Measurements from ENCODE around the gene TPP2.
A peak's percentile ranks its signal among the peaks of the same experiment; 100 is the strongest.

Gene TPP2

DNA sequence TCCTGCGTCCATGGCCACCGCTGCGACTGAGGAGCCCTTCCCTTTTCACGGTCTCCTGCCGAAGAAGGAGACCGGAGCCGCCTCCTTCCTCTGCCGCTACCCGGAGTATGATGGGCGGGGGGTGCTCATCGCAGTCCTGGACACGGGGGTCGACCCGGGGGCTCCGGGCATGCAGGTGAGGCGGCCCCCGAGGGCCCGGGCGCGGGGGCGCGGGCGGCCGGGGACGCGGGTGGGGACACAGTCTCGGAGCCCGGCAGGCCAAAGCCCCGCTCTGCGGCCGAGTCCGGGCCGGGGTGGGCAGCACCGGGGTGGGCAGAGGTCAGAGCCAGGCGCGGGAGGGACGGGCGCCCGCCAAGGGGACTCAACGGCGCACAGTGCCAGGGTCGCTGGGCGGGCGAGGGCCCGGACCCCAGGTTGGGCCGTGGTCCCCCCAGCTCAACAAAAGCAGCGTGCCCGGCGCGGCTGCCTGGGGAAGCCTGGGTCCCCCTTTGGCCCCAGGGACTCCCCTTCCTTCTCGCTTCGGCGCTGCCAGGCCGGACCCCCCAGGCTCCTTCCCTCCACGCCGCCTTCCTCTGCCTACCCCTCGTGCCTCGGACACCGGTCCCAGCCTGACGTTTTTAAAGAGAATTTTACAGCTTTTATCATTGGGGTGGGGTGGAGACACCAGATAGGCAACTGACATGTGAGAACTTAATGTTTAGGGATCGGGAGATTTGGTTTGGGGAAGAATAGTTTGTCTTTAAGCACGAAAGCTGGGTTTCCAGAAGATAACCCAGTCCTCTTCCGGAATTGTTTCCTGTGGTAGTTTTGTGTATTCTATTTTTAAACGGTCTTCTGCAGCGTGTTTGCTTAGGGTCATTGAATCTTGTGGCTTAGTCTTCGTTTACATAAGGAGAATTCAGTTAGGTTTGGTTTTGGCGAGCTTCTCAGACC is 509 bp downstream of the TPP2 start:
- peak; percentile 25 to 33 for DNase-seq

DNA sequence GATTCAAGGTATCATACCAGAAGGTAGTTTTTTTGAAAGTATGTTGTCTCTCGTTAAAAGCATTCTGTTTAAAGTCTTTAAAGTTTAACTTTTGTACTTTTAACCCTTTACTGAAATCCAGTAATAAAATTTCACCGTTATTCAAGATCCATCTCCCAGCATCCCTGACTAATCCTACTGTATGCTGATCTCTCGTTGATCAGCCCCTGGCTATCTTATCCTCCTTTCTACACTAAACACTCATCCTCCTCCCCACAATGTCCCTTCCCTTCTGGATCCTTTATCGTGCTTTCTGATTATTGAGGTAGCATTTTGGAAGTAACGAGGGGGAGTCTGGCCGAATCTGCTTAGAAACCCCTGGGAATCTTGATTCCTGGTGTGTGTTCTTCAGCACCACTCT is 1.3 kb downstream of the TPP2 start:
- DNase-seq: no peak

DNA sequence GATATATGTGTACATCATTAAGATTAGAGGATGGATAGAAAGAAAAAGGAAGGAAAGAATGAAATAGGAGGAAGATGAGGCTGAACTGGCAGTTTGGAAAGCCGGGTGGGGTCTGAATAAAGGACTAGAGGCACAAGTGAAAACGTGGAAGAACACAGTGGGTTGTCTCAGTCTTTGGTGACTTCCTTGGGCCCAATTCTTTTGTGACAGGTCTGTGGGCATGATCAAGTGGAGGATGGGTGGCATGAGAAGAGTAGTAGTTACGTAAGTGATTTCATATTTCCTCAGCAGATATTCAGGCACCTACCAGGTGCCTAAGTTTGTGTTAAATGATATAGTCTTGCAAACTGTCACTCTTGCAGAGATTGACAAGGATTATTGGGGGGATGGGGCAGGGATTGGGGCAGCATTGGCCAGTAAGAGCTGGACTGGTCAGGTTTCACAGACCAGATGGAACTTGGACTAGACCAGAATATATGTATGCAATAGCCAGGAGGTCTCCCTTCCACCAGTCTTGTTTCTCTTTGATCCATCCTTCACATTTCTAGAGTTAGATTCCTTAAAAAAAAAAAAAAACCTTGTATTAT is 2.7 kb downstream of the TPP2 start:
- DNase-seq: no peak

DNA sequence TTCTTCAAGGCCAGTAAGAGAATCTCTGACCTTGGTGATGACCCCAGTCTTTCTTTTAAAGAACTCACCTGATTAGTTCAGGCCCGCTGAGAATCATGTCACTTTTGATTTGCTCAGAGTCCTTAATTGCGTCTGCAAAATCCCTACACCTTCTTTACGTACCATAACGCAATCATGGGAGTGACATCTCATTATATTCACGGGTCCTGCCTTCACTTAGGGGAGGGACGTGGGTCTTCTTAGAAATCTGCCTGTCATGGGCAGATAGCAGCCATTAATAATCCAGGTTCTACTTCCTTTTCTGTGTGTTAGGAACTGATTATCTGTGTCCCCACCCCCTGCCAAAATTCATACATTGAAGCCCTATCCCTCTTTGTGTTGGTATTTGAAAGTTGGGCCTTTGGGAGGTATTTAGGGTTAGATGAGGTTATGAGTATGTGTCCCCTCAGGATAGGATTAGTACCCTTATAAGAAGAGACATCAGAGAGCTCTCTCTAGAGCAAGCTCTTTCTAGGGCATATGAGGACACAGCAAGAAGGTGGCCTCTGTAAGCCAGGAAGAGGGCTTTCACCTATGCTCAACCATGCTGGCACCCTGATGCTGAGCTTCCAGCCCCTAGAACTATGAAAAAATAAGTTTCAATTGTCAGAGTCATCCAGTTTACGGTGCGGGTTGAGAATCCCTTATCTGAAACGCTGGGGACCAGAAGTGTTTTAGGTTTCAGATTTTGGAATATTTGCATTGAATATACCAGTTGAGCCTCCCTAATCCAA is 9.9 kb downstream of the TPP2 start:
- DNase-seq: no peak

DNA sequence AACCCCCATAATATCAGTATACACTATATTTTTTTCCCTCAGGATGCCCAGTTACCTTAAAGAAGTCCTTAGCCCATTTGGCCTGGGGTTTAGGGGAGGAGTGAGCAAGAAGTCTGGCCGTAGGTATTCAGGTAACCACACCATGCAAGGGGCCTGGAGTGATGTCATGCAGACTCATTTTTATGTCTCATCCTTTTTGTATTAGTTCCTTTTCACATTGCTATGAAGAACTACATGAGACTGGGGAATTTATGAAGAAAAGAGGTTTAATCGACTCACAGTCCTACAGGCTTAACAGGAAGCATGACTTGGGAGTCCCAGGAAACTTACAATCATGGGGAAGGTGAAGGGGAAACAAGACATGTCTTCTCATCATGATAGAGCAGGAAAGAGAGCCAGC is 12.2 kb downstream of the TPP2 start:
- no peak for DNase-seq

DNA sequence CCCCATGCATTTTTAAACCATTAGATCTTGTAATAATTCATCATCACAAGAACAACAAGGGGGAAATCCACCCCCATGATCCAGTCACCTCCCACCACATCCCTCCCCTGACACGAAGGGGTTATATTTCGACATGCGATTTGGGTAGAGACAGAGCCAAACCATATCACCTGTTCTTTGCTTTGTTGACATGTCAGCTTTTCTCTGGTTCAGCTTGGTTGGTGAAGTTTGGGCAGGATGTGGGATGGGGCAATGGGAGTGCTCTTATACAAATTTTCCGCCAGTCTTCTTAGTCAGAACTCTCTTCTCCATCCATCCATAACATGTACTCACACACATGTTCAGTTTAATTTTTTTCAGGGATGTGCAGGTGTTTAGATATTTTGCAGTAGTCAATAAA is 12.9 kb downstream of the TPP2 start:
- DNase-seq: no peak

DNA sequence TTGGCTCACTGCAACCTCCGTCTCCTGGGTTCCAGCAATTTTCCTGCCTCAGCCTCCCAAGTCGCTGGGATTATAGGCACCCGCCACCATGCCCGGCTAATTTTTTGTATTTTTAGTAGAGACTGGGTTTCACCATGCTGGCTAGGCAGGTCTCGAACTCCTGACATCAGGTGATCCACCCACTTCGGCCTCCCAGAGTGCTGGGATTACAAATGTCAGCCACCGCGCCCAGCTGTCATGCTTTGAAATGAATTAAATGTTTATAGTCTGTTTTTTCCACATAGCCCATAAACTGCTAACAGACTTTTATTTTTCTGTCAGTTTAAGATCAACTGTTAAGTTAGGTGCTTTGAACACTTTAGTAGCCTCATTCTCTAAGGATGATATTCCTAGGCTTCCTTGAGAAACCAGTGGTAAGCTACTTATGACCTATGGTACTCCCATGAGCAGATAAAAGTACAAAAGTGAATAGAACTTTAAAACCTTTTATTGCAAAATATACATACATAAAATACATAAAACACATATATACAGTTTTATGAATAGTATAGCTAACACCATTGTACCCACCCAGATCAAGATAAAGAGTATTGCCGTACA is 13.6 kb downstream of the TPP2 start:
- no peak for DNase-seq

DNA sequence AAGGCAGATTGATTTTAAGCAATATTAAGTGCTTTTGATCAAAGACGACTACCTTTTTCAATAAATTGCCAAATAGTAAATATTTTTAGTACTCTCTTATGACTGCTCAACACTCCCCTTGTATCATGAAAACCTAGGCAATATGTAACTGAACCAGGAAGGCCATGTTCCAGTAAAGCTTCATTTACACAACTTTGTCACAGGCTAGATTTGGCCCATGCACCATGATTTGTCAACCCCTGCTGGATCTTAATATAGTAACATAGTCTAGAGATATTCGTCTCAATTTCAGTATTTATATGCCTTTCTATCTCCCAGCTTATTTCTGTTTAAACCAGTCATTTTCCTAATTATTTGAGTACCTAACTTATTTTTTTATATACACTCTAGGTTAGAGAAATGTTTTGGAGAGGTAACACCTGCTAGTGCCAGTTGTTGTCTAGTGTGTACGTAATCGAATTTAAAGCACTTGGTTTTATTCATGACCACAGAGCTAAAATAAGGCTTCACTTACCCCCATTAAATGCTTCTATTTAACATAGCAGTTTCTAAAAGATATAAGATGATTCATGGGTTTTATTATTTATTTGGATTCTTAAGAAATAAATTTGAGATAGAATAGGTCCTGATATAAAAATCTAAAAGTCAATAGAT is 21.0 kb downstream of the TPP2 start:
- DNase-seq: no peak

DNA sequence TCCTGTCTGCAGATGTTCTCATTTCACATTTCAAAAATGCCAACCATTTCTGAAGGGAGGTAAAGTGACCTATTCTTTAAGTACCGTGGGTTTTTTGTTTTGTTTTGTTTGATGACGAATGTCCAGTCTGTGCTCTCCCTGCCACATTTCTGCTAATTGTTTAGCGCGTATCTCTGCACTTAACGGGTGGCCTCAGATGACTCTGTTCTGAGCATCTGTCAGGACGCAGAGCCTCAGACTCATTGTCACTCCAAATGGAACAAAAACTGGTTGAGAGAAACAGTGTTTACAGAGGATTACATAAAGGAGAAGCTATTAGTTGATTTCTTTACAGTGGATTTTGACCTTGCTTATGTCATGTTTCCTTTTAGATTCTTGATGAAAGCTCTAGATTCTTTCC is 23.7 kb downstream of the TPP2 start:
- DNase-seq: no peak

DNA sequence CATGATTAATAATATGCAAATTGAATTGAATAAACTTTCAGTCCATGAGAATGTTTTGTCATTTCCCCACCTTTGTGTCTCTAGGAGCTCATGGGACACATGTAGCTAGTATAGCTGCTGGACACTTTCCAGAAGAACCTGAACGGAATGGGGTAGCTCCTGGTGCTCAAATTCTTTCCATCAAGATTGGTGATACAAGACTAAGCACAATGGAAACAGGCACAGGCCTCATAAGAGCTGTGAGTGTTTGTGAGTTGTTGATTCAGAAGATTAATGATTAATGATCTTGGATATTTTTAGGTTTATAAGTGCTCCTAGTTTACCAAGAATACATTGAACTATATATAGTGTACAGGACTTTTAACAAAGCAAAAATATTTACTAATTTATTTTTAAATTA is 30.1 kb downstream of the TPP2 start:
- DNase-seq: no peak

DNA sequence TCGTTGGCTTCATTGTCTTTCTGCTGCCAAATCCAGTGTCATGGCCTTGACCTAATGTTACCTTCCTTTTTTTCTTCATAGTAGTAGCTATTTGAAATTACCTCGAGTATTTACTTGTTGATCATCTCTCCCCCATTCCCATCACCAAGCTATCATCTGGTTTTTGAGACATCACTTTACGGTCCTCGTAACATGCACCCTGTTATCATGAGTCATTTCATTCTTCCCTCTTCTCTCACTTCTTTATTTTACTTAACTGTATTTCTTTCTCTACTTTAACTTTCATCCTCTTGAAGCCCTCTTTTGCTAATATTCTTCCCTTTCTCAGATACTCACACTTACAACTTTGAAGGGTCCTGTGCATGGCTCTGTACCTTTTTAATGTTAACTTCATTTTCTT is 31.8 kb downstream of the TPP2 start:
- no peak for DNase-seq

DNA sequence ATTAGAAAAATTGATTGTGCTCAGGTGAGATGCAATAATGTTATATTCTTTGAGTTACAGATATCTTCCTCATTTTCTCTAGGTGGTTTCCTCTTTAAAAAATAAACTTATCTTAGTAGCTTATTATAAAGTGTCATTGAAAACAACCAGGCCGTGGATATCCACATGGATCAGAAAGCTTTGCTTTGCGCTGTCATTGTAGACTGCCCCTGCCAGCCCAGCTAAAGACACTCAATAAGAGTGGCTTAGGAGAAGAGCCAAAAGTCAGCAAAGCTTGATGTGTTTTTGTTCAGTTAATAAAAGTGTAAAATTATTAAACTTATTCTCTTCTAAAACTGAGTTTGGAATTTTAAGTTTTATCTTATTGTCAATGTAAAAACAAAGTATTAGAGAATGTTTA is 34.4 kb downstream of the TPP2 start:
- DNase-seq: no peak

DNA sequence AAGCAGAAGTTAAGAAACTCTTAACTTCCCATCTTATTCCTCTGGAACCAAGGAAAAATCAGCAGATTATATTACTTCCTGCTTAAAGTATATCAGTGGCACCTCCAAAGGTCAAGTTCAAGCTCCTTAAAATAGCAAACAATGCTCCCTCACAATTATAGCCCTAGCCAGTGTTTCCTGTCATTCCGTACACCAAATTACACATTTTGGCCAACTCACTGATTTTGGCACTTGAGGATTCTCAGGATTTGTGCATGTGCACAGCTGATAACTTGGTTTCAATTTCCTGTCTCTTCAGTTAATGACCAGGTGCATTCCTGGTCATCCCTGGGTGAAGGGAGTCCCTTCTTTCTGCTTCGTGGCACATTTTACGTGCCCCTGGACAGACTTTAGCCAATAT is 42.0 kb downstream of the TPP2 start:
- DNase-seq: no peak

DNA sequence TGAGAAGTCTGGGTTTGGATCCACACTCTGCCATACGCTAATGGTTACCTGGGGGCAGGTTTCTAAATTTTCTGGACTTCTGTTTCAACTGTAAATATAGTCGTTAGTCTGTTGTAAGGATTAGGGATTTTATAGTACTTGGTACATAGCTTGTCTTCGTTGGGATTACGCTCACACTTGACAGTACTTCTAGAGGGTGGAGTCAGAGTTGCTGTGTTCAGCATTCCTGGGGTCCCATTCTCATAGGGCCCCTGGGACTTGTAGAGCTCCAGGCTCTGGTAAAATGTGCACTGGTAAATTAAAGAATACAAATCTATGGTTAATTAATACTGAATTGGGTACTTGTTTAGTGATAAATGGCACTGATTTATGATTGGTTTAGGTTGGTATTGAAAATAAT is 45.2 kb downstream of the TPP2 start:
- no peak for DNase-seq

DNA sequence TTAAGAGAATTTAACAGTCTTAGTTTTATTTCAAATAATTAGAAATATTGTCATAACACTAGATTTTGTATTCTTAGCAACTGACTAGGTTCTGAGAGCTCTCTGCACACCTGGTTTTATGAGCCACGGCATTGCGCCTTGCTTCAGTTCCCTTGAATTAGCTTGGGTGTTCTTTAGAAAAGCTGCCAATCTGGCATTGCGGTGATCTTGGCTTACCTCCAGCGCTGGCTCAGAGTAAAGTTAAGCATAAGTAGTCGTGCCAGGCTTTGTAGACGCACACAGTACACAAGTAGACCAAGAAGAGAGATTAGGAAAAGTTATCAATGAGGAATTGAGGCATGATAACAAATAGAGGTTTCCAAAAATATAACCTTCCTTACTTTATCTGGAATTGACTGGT is 45.7 kb downstream of the TPP2 start:
- no peak for DNase-seq

DNA sequence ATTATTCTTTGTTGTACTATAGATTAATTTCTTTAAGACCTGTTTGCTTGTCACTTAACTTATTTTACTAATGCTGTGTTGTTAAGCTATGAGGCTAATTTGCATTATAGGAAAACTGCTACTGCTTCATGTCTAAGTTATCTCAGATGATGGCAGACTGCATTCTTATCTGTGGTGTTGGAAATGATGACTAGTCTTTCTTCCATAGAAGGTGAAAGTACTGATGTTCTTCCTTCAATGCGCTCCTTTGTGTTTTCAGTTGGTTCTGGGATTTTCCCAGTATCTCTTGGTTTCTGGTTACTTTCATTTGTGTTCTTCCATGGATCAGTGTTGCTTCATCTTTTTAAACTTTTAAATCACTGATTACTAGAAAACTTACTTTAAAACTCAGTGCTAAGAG is 46.9 kb downstream of the TPP2 start:
- DNase-seq: no peak

DNA sequence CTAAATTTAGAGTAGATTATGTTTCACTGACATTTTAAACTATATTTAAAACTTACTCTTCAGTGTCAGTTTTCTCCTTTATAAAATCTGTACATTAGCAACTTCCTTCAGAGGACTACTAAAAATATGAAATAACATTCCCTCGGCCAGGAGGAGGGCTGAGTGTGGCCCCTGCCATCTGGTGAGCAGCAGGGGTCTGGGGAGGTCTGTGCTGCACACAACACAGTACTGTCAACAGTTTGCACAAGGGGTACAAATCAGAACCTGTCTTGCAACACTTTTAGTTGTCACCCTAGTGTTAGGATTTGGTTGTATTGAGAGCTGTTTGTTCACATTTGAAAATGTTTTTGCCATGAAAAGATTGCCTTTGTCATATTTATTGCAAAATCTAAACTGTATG is 48.9 kb downstream of the TPP2 start:
- no peak for DNase-seq

DNA sequence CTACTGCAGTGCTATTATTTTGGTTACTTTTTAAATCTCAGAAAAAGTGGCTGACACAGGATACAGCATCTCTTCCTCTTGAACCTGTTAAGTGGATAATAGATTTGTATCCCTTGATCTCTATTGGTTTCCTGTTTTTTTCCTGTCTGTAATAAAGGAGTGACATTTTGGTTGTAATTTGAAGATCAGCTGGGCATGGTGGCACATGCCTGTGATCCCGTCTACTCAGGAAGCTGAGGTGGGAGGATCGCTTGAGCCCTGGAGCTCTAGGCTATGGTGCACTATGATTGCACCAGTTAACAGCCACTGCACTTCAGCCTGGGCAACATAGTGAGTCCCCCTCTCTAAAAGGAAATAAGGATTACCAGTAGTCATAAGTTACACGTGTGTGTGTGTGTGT is 51.3 kb downstream of the TPP2 start:
- no peak for DNase-seq

DNA sequence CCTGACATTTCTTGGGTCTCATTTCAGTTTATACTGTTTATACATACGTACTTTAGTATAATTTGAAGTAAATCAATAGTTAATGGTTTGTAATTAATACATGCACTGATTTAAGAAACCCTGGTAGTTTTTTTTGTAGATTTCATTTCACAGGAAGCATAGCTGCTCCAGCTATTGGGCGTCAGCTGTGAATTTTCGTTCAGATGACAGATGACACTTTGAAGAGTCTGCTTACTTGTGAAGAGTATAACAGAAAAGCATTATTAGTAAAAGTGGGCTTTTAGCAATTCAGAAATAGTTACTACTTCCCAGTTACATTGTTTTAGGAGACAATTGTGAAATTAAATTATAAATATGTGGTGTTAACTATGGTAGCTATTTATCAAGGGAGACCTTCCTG is 53.7 kb downstream of the TPP2 start:
- DNase-seq: no peak

DNA sequence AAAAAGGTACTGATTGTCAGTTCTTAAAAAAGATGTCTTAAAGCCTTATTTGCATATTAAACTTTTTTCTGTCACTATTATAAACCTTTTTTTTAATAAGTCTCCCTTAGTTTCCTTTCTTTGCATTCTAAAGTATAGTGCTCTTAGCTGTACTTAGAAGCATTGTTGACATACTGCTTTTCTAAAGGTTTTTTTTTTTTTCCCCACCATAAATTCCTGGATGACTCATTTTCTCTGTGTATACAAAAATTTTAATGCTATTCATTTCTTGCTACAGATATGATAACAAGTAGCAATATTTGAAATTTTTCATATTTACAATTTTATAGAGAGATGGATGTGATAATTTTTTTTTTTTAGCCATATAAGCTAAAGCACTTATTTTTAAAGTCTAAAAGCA is 54.6 kb downstream of the TPP2 start:
- DNase-seq: no peak

DNA sequence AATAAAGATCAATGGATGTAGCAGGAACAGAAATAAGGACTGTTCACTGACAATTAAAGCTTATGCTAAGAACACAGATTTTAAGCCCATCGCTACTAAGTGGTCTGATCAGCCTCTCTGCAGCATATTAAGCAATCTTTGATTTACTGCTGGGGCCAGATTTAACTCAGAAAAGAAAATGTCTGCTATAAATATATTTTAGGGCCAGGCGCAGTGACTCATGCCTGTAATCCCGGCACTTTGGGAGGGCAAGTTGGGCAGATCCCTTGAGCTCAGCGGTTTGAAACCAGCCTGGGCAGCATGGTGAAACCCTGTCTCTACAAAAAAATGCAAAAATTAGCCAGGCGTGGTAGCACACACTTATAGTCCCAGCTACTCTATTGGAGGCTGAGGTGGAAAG is 55.1 kb downstream of the TPP2 start:
- no peak for DNase-seq

DNA sequence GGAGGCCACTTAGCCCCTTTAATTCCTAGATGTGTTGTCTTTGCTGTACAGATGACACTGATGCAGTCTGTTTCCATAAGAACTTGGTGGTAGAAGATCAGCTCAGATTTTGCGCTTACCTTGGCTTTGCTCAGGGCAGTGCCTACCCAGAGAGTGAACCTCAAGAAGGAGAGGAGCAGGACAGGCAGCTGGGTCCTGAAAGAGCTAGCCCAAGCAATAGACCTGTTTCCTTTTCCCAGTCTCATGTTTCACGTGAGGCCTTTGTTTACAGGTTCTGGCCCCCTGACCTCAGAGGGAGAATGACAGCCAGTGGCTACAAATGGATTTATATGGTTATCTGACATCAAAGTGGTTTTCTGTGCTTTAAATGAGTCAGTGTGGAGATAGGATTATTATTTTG is 58.0 kb downstream of the TPP2 start:
- DNase-seq: no peak

DNA sequence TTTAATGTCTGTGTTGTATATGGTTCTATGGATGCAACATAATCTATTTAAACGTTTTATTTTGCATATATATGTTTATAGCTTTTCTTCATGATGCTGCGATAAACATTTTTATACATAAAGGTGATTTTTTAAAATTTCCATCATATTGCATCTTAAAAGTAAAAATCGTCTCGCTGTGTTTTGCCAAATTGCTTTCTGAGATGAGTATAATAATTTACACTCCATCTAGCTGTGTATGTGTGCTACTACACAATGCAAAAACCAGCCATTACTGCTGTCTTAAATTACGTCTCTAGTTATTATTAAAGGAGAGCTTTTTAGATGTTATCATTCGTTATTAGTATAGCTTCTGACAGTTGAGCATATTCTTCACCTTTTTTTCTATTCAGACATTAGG is 60.8 kb downstream of the TPP2 start:
- no peak for DNase-seq

All from inflammatory macrophage (primary cell).